ENCODE results near the gene PLPP1. TPM values are rescaled to one million over a fixed set of nuclear protein-coding genes. Genes with fewer than 3 reads are reported as not detected.

The PLPP1 gene
- total RNA-seq, 1 donor from 2014 or later, result 56.1 TPM

DNA sequence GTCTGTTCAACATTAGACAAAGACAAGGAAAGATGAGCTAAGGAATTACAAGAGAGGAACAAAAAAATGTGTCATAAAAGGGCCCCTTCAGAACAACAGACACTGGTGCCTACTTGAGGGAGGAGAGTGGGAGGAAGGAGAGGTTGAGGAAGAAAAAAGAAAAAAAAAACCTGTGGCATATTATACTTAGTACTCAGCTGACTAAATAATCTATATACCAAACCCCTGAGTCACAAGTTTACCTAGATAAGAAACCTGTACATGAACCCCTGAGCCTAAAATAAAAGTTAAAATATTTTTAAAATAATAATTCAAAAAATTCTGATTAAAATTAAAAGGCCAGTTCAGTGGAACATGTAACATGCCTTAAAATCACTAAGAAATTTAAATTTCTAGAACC lies 119.7 kb downstream of the PLPP1 start:
- H3K4me1 ChIP-seq, result peaks cover 7% of the 10 kb centered on the region
- ATAC-seq (no peak), DNase-seq (no peak)
- peaks cover 40% of the 10 kb centered on the region for H3K36me3 ChIP-seq
- no peaks in the 10 kb centered on the region for H3K9me3 ChIP-seq
- no peak overlapping the region for H3K4me3 ChIP-seq
- intact Hi-C loops (cut with DNase I), result no loop called here
- H3K27me3 ChIP-seq, result no peaks in the 10 kb centered on the region
- TF ChIP-seq, protein P1, sequence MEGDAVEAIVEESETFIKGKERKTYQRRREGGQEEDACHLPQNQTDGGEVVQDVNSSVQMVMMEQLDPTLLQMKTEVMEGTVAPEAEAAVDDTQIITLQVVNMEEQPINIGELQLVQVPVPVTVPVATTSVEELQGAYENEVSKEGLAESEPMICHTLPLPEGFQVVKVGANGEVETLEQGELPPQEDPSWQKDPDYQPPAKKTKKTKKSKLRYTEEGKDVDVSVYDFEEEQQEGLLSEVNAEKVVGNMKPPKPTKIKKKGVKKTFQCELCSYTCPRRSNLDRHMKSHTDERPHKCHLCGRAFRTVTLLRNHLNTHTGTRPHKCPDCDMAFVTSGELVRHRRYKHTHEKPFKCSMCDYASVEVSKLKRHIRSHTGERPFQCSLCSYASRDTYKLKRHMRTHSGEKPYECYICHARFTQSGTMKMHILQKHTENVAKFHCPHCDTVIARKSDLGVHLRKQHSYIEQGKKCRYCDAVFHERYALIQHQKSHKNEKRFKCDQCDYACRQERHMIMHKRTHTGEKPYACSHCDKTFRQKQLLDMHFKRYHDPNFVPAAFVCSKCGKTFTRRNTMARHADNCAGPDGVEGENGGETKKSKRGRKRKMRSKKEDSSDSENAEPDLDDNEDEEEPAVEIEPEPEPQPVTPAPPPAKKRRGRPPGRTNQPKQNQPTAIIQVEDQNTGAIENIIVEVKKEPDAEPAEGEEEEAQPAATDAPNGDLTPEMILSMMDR (IDR thresholded peaks at IDR 0.05), result no peak
- no peak overlapping the region for H3K27ac ChIP-seq

DNA sequence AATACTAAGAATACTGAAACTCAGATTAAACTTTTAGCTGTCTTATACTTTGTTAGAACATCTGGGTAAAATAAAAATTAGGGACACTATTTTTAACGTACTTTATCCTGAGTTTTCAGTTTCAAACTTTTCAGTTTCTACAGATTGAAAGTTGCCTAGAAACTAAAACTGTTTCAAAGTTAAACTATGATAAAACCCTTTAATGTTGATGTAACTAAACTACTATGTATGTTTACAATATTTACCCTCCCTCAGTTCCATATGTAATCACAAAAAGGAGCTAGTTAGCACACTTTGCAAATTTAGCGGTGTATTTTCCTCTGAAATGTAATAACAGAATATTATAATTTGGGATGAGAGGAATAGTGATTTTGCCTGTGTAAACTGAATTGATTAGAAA lies 121.1 kb downstream of the PLPP1 start:
- Histone ChIP-seq H3K9me3 (no peaks in the 10 kb centered on the region), H3K27me3 (no peaks in the 10 kb centered on the region), H3K4me3 (no peak overlapping the region), H3K27ac (no peak overlapping the region), H3K4me1 (no peaks in the 10 kb centered on the region), H3K36me3 (peaks cover 45% of the 10 kb centered on the region)
- DNase-seq, result no peak
- intact Hi-C loops (cut with DNase I), result no loop called here
- TF ChIP-seq, protein P1 (IDR thresholded peaks at IDR 0.05), result no peak
- no peak for ATAC-seq

DNA sequence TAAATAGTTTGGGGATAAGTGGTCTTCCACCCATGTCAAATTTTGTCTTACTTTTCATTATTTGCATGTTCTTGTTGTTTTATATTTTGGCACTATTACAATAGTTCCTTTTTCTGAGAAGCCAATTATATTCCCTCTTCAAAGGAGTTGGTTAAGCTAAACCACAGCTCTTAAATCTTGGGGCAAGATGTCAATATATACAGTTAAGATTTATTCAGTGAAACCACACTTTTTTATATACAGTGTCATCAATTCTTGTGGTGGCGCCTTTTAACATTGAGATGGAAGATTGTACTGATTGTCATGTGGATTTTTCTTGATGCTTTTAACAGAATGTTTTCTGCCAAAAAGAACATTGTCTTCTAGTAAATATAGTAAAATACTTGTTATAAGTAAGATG lies 122.9 kb downstream of the PLPP1 start:
- intact Hi-C loops (cut with DNase I), result no loop called here
- H3K9me3 ChIP-seq, result no peaks in the 10 kb centered on the region
- H3K27ac ChIP-seq, result no peak overlapping the region
- H3K4me1 ChIP-seq, result no peaks in the 10 kb centered on the region
- H3K36me3 ChIP-seq, result peaks cover 48% of the 10 kb centered on the region
- TF ChIP-seq, protein P1 (IDR thresholded peaks at IDR 0.05), result no peak
- ATAC-seq (no peak), DNase-seq (no peak)
- H3K4me3 ChIP-seq, result no peak overlapping the region
- H3K27me3 ChIP-seq, result no peaks in the 10 kb centered on the region

DNA sequence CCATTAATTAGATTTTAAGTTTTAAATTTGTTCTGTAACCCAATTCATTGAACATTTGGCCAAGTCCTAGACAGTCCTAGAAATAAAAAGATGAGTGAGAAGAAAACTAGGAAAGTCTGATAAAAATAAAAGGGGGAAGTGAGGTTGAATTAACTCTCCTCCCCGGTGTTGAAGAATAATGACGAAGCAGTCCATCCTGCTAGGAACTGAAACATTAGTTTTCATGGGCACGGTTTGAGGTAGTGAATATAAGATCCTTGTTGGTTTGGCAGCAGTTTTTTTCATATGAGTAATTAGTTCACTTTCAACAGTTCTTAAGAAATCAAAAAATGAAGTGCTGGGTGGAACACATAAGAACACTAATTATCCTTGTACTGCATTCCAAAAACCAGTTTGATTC lies 123.9 kb downstream of the PLPP1 start:
- H3K4me1 ChIP-seq, result no peaks in the 10 kb centered on the region
- DNase-seq (no peak), ATAC-seq (peak; percentile 46)
- H3K4me3 ChIP-seq, result no peak overlapping the region
- no peak overlapping the region for H3K27ac ChIP-seq
- intact Hi-C loops (cut with DNase I), result no loop called here
- H3K9me3 ChIP-seq, result no peaks in the 10 kb centered on the region
- H3K36me3 ChIP-seq, result peaks cover 46% of the 10 kb centered on the region
- TF ChIP-seq, protein P1 (IDR thresholded peaks at IDR 0.05), result no peak
- H3K27me3 ChIP-seq, result no peaks in the 10 kb centered on the region

DNA sequence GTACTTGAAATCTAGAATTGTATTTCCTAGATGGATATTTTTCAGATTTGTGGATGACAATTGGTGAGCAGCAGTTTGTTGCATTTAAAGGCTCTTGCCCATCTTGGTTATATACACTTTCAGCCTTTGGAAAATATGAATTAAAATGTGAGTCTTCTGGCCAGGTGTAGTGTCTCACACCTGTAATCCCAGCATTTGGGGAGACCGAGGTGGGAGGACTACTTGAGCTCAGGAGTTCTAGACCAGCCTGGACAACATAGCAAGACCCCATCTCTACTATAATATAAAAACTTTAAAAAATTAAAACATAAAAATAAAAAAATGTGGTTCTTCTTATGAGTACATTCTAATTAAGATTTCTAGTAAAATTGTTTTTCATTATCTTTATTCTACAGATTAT lies 125.0 kb downstream of the PLPP1 start:
- peaks cover 46% of the 10 kb centered on the region for H3K36me3 ChIP-seq
- intact Hi-C loops (cut with DNase I), result no loop called here
- TF ChIP-seq, protein P1 (IDR thresholded peaks at IDR 0.05), result no peak

DNA sequence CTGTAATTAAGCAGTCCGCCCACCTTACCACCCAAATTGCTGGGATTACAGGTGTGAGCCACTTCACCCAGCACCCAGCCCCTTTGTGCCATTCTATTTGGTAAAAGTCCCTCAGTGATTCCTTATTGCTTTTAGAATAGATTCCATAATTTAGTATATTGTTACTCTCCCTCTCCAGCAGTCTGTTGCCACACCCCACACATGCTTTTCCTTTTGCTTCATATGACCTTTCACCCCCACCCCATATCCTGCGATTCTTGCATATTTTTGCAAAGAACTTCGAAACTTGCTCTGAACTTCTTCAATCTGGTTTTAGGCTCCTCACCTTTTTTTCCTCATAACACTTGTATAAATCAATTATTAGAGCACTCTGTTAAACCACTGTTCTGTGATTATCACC lies 126.8 kb downstream of the PLPP1 start:
- Histone ChIP-seq H3K9me3 (no peaks in the 10 kb centered on the region), H3K27me3 (no peaks in the 10 kb centered on the region), H3K4me3 (no peak overlapping the region), H3K4me1 (no peaks in the 10 kb centered on the region), H3K27ac (no peak overlapping the region), H3K36me3 (peaks cover 55% of the 10 kb centered on the region)
- peak; percentile 45 for ATAC-seq
- TF ChIP-seq, protein P1 (IDR thresholded peaks at IDR 0.05), result no peak
- no peak for DNase-seq
- intact Hi-C loops (cut with DNase I), result loop anchor here (2.0 kb wide), 1 partner anchor 283 kb away; no protein-coding TSS in a partner anchor

More for the DNA sequence above, 125.0 kb downstream of the PLPP1 start:
- no peaks in the 10 kb centered on the region for H3K4me1 ChIP-seq
- no peak for ATAC-seq
- H3K27ac ChIP-seq, result no peak overlapping the region
- DNase-seq, result no peak
- no peak overlapping the region for H3K4me3 ChIP-seq
- H3K27me3 ChIP-seq, result no peaks in the 10 kb centered on the region
- no peaks in the 10 kb centered on the region for H3K9me3 ChIP-seq

Data from upper lobe of right lung (tissue), 1 donor.